SK-N-SH treated with all-trans-retinoic acid at 6 μM for 48 hours (cell line): ENCODE results near the gene XRN1.

ENCODE experiments used
- ESRRG ChIP-seq: fragments of 250-450 bp; sonication (Bioruptor Pico); IDR thresholded peaks from 2 replicates; pipeline ENCODE4 v1.6.1; 2021; ENCODE audit warnings: mild to moderate bottlenecking
- ISL1 ChIP-seq: fragments of 250-450 bp; sonication (Bioruptor Pico); IDR thresholded peaks from 2 replicates; pipeline ENCODE4 v2.1.2; 2022; ENCODE audit warnings: mild to moderate bottlenecking, moderate library complexity
- POU6F1 ChIP-seq: fragments of 250-450 bp; sonication (Bioruptor Pico); IDR thresholded peaks from 2 replicates; pipeline ENCODE4 v1.8.0; 2021; ENCODE audit warnings: low read depth, mild to moderate bottlenecking, moderate library complexity, borderline replicate concordance
- ZC3H10 ChIP-seq: fragments of 250-450 bp; sonication (Bioruptor Pico); IDR thresholded peaks from 2 replicates; pipeline ENCODE4 v1.5.1; 2021; ENCODE audit warnings: mild to moderate bottlenecking, moderate library complexity
- ZFP30 ChIP-seq: fragments of 450-650 bp; formaldehyde crosslinking; IDR thresholded peaks from 2 replicates; pipeline ENCODE4 v1.5.0; 2022; ENCODE audit warnings: mild to moderate bottlenecking, moderate library complexity
- TF ChIP-seq, protein P1 (sequence below): fragments of 250-450 bp; sonication (Bioruptor Pico); IDR thresholded peaks from 2 replicates; pipeline ENCODE4 v1.5.0; 2020; ENCODE audit warnings: mild to moderate bottlenecking, moderate library complexity

- no peak for TF ChIP-seq ISL1 (CRISPR knock-in tag)
- TF ChIP-seq, protein P1, sequence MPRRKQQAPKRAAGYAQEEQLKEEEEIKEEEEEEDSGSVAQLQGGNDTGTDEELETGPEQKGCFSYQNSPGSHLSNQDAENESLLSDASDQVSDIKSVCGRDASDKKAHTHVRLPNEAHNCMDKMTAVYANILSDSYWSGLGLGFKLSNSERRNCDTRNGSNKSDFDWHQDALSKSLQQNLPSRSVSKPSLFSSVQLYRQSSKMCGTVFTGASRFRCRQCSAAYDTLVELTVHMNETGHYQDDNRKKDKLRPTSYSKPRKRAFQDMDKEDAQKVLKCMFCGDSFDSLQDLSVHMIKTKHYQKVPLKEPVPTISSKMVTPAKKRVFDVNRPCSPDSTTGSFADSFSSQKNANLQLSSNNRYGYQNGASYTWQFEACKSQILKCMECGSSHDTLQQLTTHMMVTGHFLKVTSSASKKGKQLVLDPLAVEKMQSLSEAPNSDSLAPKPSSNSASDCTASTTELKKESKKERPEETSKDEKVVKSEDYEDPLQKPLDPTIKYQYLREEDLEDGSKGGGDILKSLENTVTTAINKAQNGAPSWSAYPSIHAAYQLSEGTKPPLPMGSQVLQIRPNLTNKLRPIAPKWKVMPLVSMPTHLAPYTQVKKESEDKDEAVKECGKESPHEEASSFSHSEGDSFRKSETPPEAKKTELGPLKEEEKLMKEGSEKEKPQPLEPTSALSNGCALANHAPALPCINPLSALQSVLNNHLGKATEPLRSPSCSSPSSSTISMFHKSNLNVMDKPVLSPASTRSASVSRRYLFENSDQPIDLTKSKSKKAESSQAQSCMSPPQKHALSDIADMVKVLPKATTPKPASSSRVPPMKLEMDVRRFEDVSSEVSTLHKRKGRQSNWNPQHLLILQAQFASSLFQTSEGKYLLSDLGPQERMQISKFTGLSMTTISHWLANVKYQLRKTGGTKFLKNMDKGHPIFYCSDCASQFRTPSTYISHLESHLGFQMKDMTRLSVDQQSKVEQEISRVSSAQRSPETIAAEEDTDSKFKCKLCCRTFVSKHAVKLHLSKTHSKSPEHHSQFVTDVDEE (CRISPR knock-in tag): no peak
- no peak for TF ChIP-seq ESRRG (CRISPR knock-in tag)
- TF ChIP-seq ZFP30 (CRISPR knock-in tag): no peak
- no peak for TF ChIP-seq POU6F1 (CRISPR knock-in tag)
- TF ChIP-seq ZC3H10 (CRISPR knock-in tag): no peak
These were observed 115.4 kb downstream of the XRN1 start for GRCh38 chr3:142332390-142332789.
